IPS-15b (cell line): ENCODE measurements around the gene ETFRF1.

Experiments
- H3K27me3 ChIP-seq: one replicate; pipeline ENCODE4 v1.6.1; 2013; ENCODE audit warnings: low read length; ENCODE audit not compliant: control insufficient read depth, insufficient read depth
- H3K36me3 ChIP-seq: one replicate; pipeline ENCODE4 v1.6.1; 2013; ENCODE audit warnings: low read length; ENCODE audit not compliant: control insufficient read depth, insufficient read depth
- H3K4me1 ChIP-seq: one replicate; pipeline ENCODE4 v1.6.1; 2013; ENCODE audit warnings: mild to moderate bottlenecking, low read length; ENCODE audit not compliant: control insufficient read depth, insufficient read depth
- H3K4me3 ChIP-seq: one replicate; pipeline ENCODE4 v1.5.1; 2013; ENCODE audit warnings: low read depth, low read length
- H3K9ac ChIP-seq: one replicate; pipeline ENCODE4 v1.6.1; 2013; ENCODE audit warnings: low read depth, mild to moderate bottlenecking, low read length
- H3K9me3 ChIP-seq: one replicate; pipeline ENCODE4 v1.6.1; 2013; ENCODE audit warnings: mild to moderate bottlenecking, low read length; ENCODE audit not compliant: control insufficient read depth, insufficient read depth

ETFRF1 gene

DNA sequence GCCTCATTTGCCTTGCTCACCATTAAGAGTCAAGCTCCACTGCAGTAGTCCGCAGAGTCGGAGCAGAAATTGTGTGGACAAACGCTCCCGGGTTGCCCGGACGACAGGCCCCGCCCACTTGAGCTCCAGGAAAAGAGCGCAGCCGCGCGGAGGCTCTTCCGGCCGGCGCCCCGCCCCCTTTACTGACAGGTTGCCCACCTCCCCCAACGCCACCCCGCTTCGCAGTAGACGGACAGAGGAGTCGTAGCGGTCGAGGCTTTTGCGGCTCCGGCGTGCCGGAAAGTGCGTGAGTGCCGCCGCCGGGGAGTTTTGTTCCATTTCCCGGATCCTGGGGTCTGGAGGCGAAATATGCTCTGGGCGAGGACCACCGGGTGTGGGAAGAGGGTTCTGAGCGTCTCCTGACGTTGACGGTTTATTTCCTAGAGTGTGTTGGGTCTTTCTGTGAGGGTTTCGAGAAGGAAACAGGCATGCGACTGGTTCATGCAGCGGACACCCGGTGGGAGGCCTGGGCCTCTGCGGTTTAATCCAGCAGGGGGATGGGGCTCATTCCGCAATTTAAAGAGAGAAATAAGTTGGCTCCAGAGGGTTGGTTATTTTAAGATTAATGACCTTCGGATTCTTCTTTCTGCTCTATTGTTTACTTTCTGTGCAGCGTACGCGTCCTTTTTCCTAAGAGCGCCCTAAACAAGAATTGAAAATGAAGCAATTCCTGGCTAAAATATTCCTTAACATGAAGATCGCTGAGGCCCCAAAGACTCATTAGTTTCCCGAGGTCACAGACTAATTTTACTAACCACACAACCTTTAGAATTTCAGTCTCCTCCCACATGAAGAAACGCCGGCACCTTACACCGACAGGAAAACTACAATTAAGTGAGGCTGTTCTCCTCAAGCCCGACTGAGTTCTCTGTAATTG, at the start of gene ETFRF1, which contains the start of gene DNAI7:
ETFRF1 (plus strand) TSS at position 182 of the 916 bp plus-strand sequence. CDS start 8,720 bp downstream, outside the sequence.
DNAI7 (minus strand) TSS at position 105 of the 916 bp plus-strand sequence; CDS start at position 23, 82 bp downstream.
- peak within 1 kb of the TSS; percentile 99 for H3K4me3 ChIP-seq
- no peaks in the 10 kb centered on the region for H3K36me3 ChIP-seq
- no peaks in the 10 kb centered on the region for H3K9me3 ChIP-seq
- peaks cover 2% of the 10 kb centered on the region for H3K4me1 ChIP-seq
- H3K9ac ChIP-seq: peak within 1 kb of the TSS; percentile 93
- no peaks in the 10 kb centered on the region for H3K27me3 ChIP-seq

DNA sequence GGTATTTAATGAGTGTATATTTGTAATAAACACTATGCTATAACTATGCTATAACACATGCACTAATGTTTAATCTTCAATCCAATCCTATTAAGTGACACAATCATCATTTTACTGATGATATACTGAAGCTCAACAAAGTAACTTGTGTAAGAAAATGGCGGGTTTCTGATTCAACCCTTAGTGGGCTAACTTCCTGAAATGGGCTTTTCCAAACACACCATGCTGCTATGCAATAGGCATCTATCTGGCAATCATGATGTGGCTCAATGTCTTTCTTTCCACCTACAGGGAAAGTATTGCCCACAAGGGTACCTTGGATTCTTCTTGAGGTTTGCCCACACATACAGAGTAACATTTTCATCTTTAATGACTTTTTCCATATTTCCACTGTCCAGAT, 48.4 kb upstream of the ETFRF1 start:
- H3K9ac ChIP-seq: no peak overlapping the region
- no peaks in the 10 kb centered on the region for H3K9me3 ChIP-seq
- H3K4me1 ChIP-seq: peaks cover 2% of the 10 kb centered on the region
- H3K4me3 ChIP-seq: no peak overlapping the region
- H3K36me3 ChIP-seq: no peaks in the 10 kb centered on the region
- no peaks in the 10 kb centered on the region for H3K27me3 ChIP-seq

- Histone ChIP-seq H3K9ac (no peak overlapping the region), H3K27me3 (no peaks in the 10 kb centered on the region), H3K9me3 (no peaks in the 10 kb centered on the region), H3K4me1 (peaks cover 16% of the 10 kb centered on the region), H3K4me3 (no peak overlapping the region), H3K36me3 (no peaks in the 10 kb centered on the region)
Measured at GRCh38 chr12:25151476-25151875, 43.6 kb upstream of the ETFRF1 start.

DNA sequence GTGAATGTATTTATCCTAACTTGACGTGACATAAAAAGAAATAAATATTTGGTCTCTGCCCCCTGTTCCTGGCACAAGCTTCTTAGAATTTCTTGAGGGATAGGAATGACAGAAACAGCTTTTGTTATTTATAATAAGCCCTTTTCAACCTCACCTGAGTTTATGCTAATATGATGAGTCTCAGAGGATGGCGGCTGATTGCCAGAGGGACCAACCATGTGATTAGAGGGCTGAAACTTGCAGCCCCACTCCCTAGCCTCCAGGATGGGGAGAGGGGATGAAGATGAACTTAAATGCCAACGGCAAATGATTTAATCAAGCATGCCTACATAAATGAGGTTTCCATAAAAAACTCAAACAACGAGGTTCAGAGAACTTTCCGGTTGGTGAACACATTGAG, 43.0 kb upstream of the ETFRF1 start:
- Histone ChIP-seq H3K4me3 (no peak overlapping the region), H3K4me1 (peaks cover 16% of the 10 kb centered on the region), H3K9ac (no peak overlapping the region), H3K36me3 (no peaks in the 10 kb centered on the region), H3K27me3 (no peaks in the 10 kb centered on the region), H3K9me3 (no peaks in the 10 kb centered on the region)

GRCh38 chr12:25155022-25155576, 39.9 kb upstream of the ETFRF1 start:
- no peaks in the 10 kb centered on the region for H3K9me3 ChIP-seq
- H3K36me3 ChIP-seq: no peaks in the 10 kb centered on the region
- peaks cover 16% of the 10 kb centered on the region for H3K4me1 ChIP-seq
- no peak overlapping the region for H3K9ac ChIP-seq
- no peaks in the 10 kb centered on the region for H3K27me3 ChIP-seq
- H3K4me3 ChIP-seq: no peak overlapping the region

DNA sequence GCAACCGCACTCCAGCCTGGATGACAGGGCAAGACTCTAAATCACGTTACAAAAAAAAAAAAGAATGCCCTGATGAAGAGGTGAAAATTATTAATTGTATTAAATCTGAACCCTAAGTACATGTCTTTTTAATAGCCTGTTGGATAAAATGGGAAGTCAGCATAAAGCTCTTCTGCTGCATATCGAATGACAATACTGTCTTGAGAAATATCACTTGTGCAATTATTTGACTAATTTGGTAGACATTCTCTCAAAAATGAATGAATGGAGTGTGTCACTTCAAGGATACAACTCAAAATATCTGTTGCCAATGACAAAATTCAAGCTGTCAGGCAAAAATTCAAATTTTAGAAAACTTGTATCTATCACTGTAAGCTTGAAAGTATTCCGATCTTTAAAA, 39.0 kb upstream of the ETFRF1 start:
- Histone ChIP-seq H3K27me3 (no peaks in the 10 kb centered on the region), H3K9me3 (no peaks in the 10 kb centered on the region), H3K36me3 (no peaks in the 10 kb centered on the region), H3K4me1 (peaks cover 16% of the 10 kb centered on the region), H3K9ac (no peak overlapping the region), H3K4me3 (no peak overlapping the region)

- Histone ChIP-seq H3K9ac (no peak overlapping the region), H3K36me3 (no peaks in the 10 kb centered on the region), H3K27me3 (no peaks in the 10 kb centered on the region), H3K4me1 (no peaks in the 10 kb centered on the region), H3K4me3 (no peak overlapping the region), H3K9me3 (no peaks in the 10 kb centered on the region)
Measured at GRCh38 chr12:25162866-25163265, 32.2 kb upstream of the ETFRF1 start.

GRCh38 chr12:25182765-25183164, 12.3 kb upstream of the ETFRF1 start:
- Histone ChIP-seq H3K4me1 (no peaks in the 10 kb centered on the region), H3K9me3 (no peaks in the 10 kb centered on the region), H3K36me3 (no peaks in the 10 kb centered on the region), H3K9ac (no peak overlapping the region), H3K4me3 (no peak overlapping the region), H3K27me3 (no peaks in the 10 kb centered on the region)

GRCh38 chr12:25184132-25184531, 10.9 kb upstream of the ETFRF1 start:
- Histone ChIP-seq H3K9me3 (no peaks in the 10 kb centered on the region), H3K9ac (no peak overlapping the region), H3K27me3 (no peaks in the 10 kb centered on the region), H3K4me1 (no peaks in the 10 kb centered on the region), H3K36me3 (no peaks in the 10 kb centered on the region), H3K4me3 (no peak overlapping the region)

GRCh38 chr12:25186038-25186787, 8.8 kb upstream of the ETFRF1 start:
- no peaks in the 10 kb centered on the region for H3K36me3 ChIP-seq
- no peaks in the 10 kb centered on the region for H3K4me1 ChIP-seq
- no peaks in the 10 kb centered on the region for H3K9me3 ChIP-seq
- H3K27me3 ChIP-seq: no peaks in the 10 kb centered on the region
- H3K9ac ChIP-seq: no peak overlapping the region
- H3K4me3 ChIP-seq: no peak overlapping the region

GRCh38 chr12:25186788-25187402, 8.1 kb upstream of the ETFRF1 start:
- no peak overlapping the region for H3K9ac ChIP-seq
- H3K27me3 ChIP-seq: no peaks in the 10 kb centered on the region
- H3K4me3 ChIP-seq: no peak overlapping the region
- H3K9me3 ChIP-seq: no peaks in the 10 kb centered on the region
- H3K4me1 ChIP-seq: no peaks in the 10 kb centered on the region
- H3K36me3 ChIP-seq: no peaks in the 10 kb centered on the region
